Keratinocyte (primary cell): ENCODE measurements around the gene CNTNAP2. TPM values are rescaled to one million over a fixed set of nuclear protein-coding genes. Genes with fewer than 3 reads are reported as not detected.

ENCODE experiments used
- DNase-seq: peaks from one replicate; pipeline ENCODE4 v3.0.0-alpha.2; 2011; ENCODE audit warnings: low read depth, missing footprints, low spot score
- FAIRE-seq: peaks from 2 replicates; lab custom pipeline; 2011; peaks lifted over from hg19 to GRCh38; lab: Jason Lieb, UNC
- H2AFZ ChIP-seq: 2 replicates; pipeline ENCODE4 v1.6.0; 2012; ENCODE audit warnings: low read length, control low read depth, inconsistent platforms; ENCODE audit not compliant: control insufficient read depth
- H3K27ac ChIP-seq: 2 replicates; pipeline ENCODE4 v1.5.1; 2011; ENCODE audit warnings: low read length; ENCODE audit not compliant: control insufficient read depth, insufficient read depth
- H3K27me3 ChIP-seq: 3 replicates; pipeline ENCODE4 v1.6.0; 2011; ENCODE audit warnings: low read length; ENCODE audit not compliant: control insufficient read depth, insufficient read depth; ENCODE audit errors: extremely low read depth
- H3K36me3 ChIP-seq, 2 experiments: 2 replicates in 1 of 2; 3 replicates in 1 of 2; pipeline ENCODE4 v1.5.1; 2011; ENCODE audit warnings: low read length in 2 of 2, mild to moderate bottlenecking in 1 of 2; ENCODE audit not compliant: control insufficient read depth in 2 of 2, insufficient read depth in 2 of 2; ENCODE audit errors: extremely low read depth in 1 of 2
- H3K4me1 ChIP-seq: 3 replicates; pipeline ENCODE4 v1.5.1; 2011; ENCODE audit warnings: low read length; ENCODE audit not compliant: control insufficient read depth, insufficient read depth; ENCODE audit errors: extremely low read depth
- H3K4me2 ChIP-seq: 3 replicates; pipeline ENCODE4 v1.6.0; 2011; ENCODE audit warnings: low read depth, low read length; ENCODE audit not compliant: control insufficient read depth, insufficient read depth; ENCODE audit errors: extremely low read depth
- H3K4me3 ChIP-seq, 3 experiments: fragments of 200-600 bp in 1 of 3; sonication (generic) in 1 of 3; 2 replicates in 2 of 3; 3 replicates in 1 of 3; pipeline ENCODE4 v1.5.1; 2011 to 2016; ENCODE audit warnings: low read length in 3 of 3, mild to moderate bottlenecking in 3 of 3, control low read depth in 2 of 3, inconsistent platforms in 1 of 3, low read depth in 1 of 3, mixed read lengths in 1 of 3, mixed run types in 1 of 3, moderate library complexity in 1 of 3; ENCODE audit not compliant: control insufficient read depth in 2 of 3, insufficient read depth in 2 of 3; ENCODE audit errors: extremely low read depth in 1 of 3
- H3K79me2 ChIP-seq: 2 replicates; pipeline ENCODE4 v1.6.0; 2012; ENCODE audit warnings: low read length; ENCODE audit not compliant: control insufficient read depth, insufficient read depth
- H3K9ac ChIP-seq: 3 replicates; pipeline ENCODE4 v1.6.0; 2011; ENCODE audit warnings: low read length; ENCODE audit not compliant: control insufficient read depth, insufficient read depth; ENCODE audit errors: extremely low read depth
- H3K9me1 ChIP-seq: 3 replicates; pipeline ENCODE4 v1.6.0; 2011; ENCODE audit warnings: low read length; ENCODE audit not compliant: control insufficient read depth, insufficient read depth; ENCODE audit errors: extremely low read depth
- H3K9me3 ChIP-seq: 2 replicates; pipeline ENCODE4 v1.5.1; 2012; ENCODE audit warnings: low read depth, low read length; ENCODE audit not compliant: control insufficient read depth
- H4K20me1 ChIP-seq: 3 replicates; pipeline ENCODE4 v1.6.0; 2011; ENCODE audit warnings: low read length; ENCODE audit not compliant: control insufficient read depth, insufficient read depth; ENCODE audit errors: extremely low read depth
- EZH2 ChIP-seq: IDR thresholded peaks from one replicate; pipeline ENCODE4 v1.6.1; 2012; ENCODE audit warnings: inconsistent platforms, mild to moderate bottlenecking, low read length, moderate library complexity
- dilution Hi-C: fragments of 300-500 bp; cut with MboI; formaldehyde crosslinking; loops from one replicate; pipeline ENCODE4 v1.7.0; 2020; ENCODE audit warnings: low sequenced_read_pairs; ENCODE audit not compliant: extremely low pct_ligation_motif_present
- polyA plus RNA-seq, 5 experiments: library from polyadenylated mRNA; depleted of rRNA in 3 of 5; stranded (reverse) in 3 of 5; stranded (forward) in 1 of 5; unstranded in 1 of 5; fragments of >200 nt; gene quantifications; 1 replicate in 1 of 5; 2 replicates in 3 of 5; 3 replicates in 1 of 5; pipeline versions ENCODE4 v1.2.1 to v1.2.3, GENCODE V29; 2011 to 2012; ENCODE audit warnings: missing spikeins in 2 of 5, low read depth in 1 of 5, low replicate concordance in 1 of 5
- TF ChIP-seq, protein P1 (sequence below), 3 experiments: IDR thresholded peaks in 1 of 3; conservative IDR thresholded peaks in 1 of 3; optimal IDR thresholded peaks in 1 of 3; 2 replicates in 2 of 3; 3 replicates in 1 of 3; pipeline versions ENCODE3 to v1.5.1; 2011; ENCODE audit warnings: low read length in 3 of 3, mild to moderate bottlenecking in 3 of 3, moderate library complexity in 2 of 3, control low read depth in 1 of 3, inconsistent platforms in 1 of 3; ENCODE audit not compliant: insufficient read depth in 2 of 3; ENCODE audit errors: extremely low read depth in 1 of 3

CNTNAP2 gene
- polyA plus RNA-seq, 1 donor (not counting 4 experiments of a cell fraction or from before 2014, with no cell fraction given), result 1.4 TPM

DNA sequence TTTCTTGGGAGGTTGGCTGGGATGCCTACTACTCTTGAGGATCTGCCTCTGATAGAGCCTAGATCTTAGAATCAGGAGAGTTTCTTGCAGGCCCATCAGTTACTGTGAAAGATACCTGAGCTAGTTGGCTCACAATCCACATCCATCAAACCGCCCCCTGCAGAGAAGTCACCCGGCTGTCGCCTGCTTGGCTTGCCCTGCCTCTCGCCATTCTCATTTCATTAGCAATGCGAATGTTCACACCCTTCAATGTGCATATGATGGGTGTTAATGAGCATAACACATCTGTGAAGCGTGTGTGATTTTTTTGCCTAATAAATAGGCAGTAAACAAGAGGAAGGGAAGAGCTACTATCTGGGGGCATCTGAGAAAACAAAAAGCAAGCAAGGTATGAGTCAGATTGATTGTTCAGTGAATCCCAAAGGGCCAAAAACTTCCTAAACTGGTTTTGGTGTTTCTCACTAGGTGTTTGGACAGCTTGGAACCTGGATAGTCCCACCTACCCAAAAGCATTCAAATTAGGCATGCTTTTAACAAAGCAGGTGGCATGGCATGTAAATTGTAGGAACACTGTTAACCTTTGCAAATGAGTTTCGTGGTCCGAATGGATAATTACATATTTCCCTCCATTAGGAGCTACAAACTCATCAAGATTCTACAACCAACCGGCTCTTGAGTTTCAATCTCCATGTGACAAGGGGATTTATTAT, 2201.7 kb downstream of the CNTNAP2 start:
- DNase-seq, result no peak
- Histone ChIP-seq H2AFZ (no peak overlapping the region), H3K4me1 (no peaks in the 10 kb centered on the region), H3K4me3 (no peak overlapping the region), H3K9ac (no peak overlapping the region), H4K20me1 (no peaks in the 10 kb centered on the region), H3K27me3 (no peaks in the 10 kb centered on the region), H3K79me2 (no peaks in the 10 kb centered on the region), H3K9me3 (no peaks in the 10 kb centered on the region), H3K36me3 (no peaks in the 10 kb centered on the region), H3K4me2 (no peak overlapping the region), H3K9me1 (no peaks in the 10 kb centered on the region), H3K27ac (no peak overlapping the region)
- TF ChIP-seq EZH2, result no peak
- TF ChIP-seq, protein P1, sequence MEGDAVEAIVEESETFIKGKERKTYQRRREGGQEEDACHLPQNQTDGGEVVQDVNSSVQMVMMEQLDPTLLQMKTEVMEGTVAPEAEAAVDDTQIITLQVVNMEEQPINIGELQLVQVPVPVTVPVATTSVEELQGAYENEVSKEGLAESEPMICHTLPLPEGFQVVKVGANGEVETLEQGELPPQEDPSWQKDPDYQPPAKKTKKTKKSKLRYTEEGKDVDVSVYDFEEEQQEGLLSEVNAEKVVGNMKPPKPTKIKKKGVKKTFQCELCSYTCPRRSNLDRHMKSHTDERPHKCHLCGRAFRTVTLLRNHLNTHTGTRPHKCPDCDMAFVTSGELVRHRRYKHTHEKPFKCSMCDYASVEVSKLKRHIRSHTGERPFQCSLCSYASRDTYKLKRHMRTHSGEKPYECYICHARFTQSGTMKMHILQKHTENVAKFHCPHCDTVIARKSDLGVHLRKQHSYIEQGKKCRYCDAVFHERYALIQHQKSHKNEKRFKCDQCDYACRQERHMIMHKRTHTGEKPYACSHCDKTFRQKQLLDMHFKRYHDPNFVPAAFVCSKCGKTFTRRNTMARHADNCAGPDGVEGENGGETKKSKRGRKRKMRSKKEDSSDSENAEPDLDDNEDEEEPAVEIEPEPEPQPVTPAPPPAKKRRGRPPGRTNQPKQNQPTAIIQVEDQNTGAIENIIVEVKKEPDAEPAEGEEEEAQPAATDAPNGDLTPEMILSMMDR (optimal IDR thresholded peaks at IDR 0.05 in 1 of 3, IDR thresholded peaks at IDR 0.05 in 1 of 3, conservative IDR thresholded peaks at IDR 0.05 in 1 of 3; ENCODE audit: extremely low read depth in 1 of 3, insufficient read depth in 2 of 3, low read length in 3 of 3), result no peak
- no peak for FAIRE-seq
- dilution Hi-C loops, result no loop called here

DNA sequence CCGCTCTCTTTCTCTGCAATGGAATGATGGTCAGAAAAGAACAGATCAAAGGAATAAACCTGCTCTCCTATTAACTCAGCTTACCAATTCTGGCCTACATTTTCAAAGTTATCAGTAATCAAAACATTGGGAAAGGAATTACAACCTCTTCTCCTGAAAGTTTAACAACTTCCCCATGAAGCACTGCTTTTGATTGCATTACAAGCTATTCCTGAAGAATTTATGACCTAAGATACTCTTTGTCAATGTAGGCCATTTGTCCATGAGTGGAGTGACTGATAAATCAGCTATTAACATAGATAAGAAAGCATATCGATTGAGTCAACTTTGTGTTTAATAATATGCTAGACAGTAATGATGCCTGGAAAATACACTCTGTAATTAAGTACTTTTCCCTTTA, 2202.2 kb downstream of the CNTNAP2 start:
- Histone ChIP-seq H3K27ac (no peak overlapping the region), H3K27me3 (no peaks in the 10 kb centered on the region), H3K9me3 (no peaks in the 10 kb centered on the region), H3K4me2 (no peak overlapping the region), H4K20me1 (no peaks in the 10 kb centered on the region), H3K9ac (no peak overlapping the region), H2AFZ (no peak overlapping the region), H3K9me1 (no peaks in the 10 kb centered on the region), H3K36me3 (no peaks in the 10 kb centered on the region), H3K79me2 (no peaks in the 10 kb centered on the region), H3K4me3 (no peak overlapping the region), H3K4me1 (no peaks in the 10 kb centered on the region)
- no peak for TF ChIP-seq EZH2
- TF ChIP-seq, protein P1 (optimal IDR thresholded peaks at IDR 0.05 in 1 of 3, IDR thresholded peaks at IDR 0.05 in 1 of 3, conservative IDR thresholded peaks at IDR 0.05 in 1 of 3; ENCODE audit: extremely low read depth in 1 of 3, insufficient read depth in 2 of 3, low read length in 3 of 3), result no peak
- DNase-seq (no peak), FAIRE-seq (no peak)
- dilution Hi-C loops, result no loop called here
